ENCODE measurements around the gene SEC14L1.
"Not testable (repeated sequence)": the region's sequence is repeated elsewhere in the genome, so short reads cannot be mapped to it uniquely, and the experiment has no call there.

SEC14L1 gene

GRCh38 chr17:77140878-77141767 is at the start of gene SEC14L1:
Gene SEC14L1, plus strand, starts transcription at chr17:77140969. Its CDS starts 2,628 bp downstream, at chr17:77143597.
- no peak for DNase-seq (ENCODE audit: low read depth, low spot score)

- DNase-seq (ENCODE audit: low read depth, low spot score): no peak
These were observed 48.7 kb upstream of the SEC14L1 start for GRCh38 chr17:77092025-77092424.

GRCh38 chr17:77095461-77095860 is 45.3 kb upstream of the SEC14L1 start:
- no peak for DNase-seq (ENCODE audit: low read depth, low spot score)

GRCh38 chr17:77096570-77097214 is 44.1 kb upstream of the SEC14L1 start:
- no peak for DNase-seq (ENCODE audit: low read depth, low spot score)

GRCh38 chr17:77097631-77098180 is 43.1 kb upstream of the SEC14L1 start:
- no peak for DNase-seq (ENCODE audit: low read depth, low spot score)

- DNase-seq (ENCODE audit: low read depth, low spot score): no peak
These were observed 41.8 kb upstream of the SEC14L1 start for GRCh38 chr17:77098884-77099545.

- DNase-seq (ENCODE audit: low read depth, low spot score): no peak
These were observed 40.8 kb upstream of the SEC14L1 start for GRCh38 chr17:77099997-77100396.

- DNase-seq (ENCODE audit: low read depth, low spot score): no peak
These were observed 39.0 kb upstream of the SEC14L1 start for GRCh38 chr17:77101521-77102410.

GRCh38 chr17:77102411-77103134 is 38.2 kb upstream of the SEC14L1 start:
- not testable (repeated sequence) for DNase-seq (ENCODE audit: low read depth, low spot score)

GRCh38 chr17:77105706-77106105 is 35.1 kb upstream of the SEC14L1 start:
- DNase-seq (ENCODE audit: low read depth, low spot score): no peak

- DNase-seq (ENCODE audit: low read depth, low spot score): no peak
These were observed 33.9 kb upstream of the SEC14L1 start for GRCh38 chr17:77106874-77107358.

- no peak for DNase-seq (ENCODE audit: low read depth, low spot score)
These were observed 33.0 kb upstream of the SEC14L1 start for GRCh38 chr17:77107506-77108433.

GRCh38 chr17:77109159-77109759 is 31.5 kb upstream of the SEC14L1 start:
- no peak for DNase-seq (ENCODE audit: low read depth, low spot score)

- DNase-seq (ENCODE audit: low read depth, low spot score): no peak
These were observed 30.9 kb upstream of the SEC14L1 start for GRCh38 chr17:77109764-77110359.

GRCh38 chr17:77111165-77111933 is 29.4 kb upstream of the SEC14L1 start:
- not testable (repeated sequence) for DNase-seq (ENCODE audit: low read depth, low spot score)

GRCh38 chr17:77111934-77112296 is 28.9 kb upstream of the SEC14L1 start:
- no peak for DNase-seq (ENCODE audit: low read depth, low spot score)

GRCh38 chr17:77115510-77115909 is 25.3 kb upstream of the SEC14L1 start:
- no peak for DNase-seq (ENCODE audit: low read depth, low spot score)

GRCh38 chr17:77115947-77116346 is 24.8 kb upstream of the SEC14L1 start:
- no peak for DNase-seq (ENCODE audit: low read depth, low spot score)
